ENCODE data around the gene PNO1.

The PNO1 gene

DNA sequence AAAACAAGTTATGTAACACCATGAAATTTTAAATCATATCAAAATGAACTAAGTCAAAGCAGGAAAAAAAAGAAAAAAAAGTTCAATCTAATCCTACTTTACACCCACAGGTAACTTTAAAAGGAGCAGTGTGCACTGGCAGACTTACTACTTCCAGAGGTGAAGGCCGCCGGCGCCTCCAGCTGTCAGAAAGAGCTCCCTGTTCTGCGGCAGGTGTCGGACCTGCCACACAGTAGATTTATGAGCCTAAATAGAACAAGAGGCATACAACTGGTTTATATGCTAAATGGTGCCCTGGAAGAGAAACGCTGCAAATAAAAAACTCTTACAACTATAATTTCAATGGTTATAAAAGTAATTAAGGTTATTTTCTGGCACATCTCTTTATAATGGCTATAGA, 23.1 kb upstream of the PNO1 start:
- H3K4me1 Mint-ChIP-seq: no peaks in the 10 kb centered on the region
- H3K36me3 Mint-ChIP-seq: peaks cover 18% of the 10 kb centered on the region
- no peak for ATAC-seq (ENCODE audit: low read depth)
- no peak overlapping the region for H3K4me3 Mint-ChIP-seq
- H3K9me3 Mint-ChIP-seq: no peaks in the 10 kb centered on the region
- no peak overlapping the region for H3K27ac Mint-ChIP-seq
- no peaks in the 10 kb centered on the region for H3K27me3 Mint-ChIP-seq
- no peak for DNase-seq (ENCODE audit: low spot score in 2 of 2)

DNA sequence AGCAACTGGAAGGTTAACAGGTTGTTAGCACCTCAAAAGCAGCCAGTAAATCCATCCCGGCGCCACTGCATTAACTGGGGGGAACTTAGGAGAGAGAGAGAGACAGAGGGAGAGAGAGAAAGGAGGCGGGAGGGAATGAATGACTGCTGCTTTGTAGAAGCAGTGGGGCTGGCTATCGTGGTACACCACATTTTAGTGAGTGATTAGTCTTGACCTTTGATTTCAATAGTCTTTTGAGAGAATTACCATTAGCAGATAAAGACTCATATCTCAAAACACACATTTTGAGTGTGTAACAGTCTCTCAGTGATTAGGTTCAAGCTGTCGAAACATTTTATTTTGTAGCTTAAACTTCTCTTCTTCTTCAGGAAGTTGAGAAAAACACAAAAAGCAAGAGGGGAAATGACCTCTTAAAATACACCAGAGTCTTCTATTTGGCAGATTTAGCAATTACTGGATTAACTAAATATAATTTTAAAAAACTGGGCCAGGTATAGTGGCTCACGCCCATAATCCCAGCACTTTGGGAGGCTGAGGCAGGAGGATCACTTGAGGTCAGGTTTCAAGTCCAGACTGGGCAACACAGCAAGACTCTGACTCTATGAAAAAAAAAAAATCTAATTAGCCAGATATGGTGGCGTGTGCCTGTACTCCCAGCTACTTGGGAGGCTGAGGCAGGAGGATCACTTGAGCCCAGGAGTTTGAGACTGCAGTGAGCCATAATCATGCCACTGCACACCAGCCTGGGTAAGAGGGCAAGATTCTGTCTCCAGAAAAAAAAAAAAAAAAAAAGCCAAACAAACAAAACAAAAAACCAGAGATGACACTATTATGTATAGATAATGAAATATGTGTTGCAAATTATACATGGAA, 22.0 kb upstream of the PNO1 start:
- no peak overlapping the region for H3K4me3 Mint-ChIP-seq
- no peak for ATAC-seq (ENCODE audit: low read depth)
- H3K27me3 Mint-ChIP-seq: no peaks in the 10 kb centered on the region
- peaks cover 3% of the 10 kb centered on the region for H3K4me1 Mint-ChIP-seq
- H3K27ac Mint-ChIP-seq: peak overlapping the region; percentile 83
- peaks cover 21% of the 10 kb centered on the region for H3K36me3 Mint-ChIP-seq
- no peak for DNase-seq (ENCODE audit: low spot score in 2 of 2)
- H3K9me3 Mint-ChIP-seq: no peaks in the 10 kb centered on the region

DNA sequence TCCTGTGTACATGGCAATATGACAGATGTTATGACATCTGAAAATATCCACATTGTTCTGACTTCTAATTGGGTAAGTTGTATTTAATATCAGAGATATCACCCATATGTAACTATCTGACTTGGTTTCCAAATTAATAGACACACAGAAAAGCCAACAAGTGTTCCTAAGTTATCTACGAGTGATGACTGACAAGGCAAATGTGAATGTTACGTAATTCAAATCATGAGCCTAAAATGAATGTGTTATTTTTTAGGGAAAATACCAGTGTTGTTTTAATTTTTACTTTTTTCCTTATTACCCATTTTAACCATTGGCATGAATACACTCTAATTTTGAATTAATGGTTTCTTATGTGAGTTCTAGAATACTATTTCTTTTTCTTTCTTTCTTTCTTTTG, 15.8 kb upstream of the PNO1 start:
- no peak overlapping the region for H3K4me3 Mint-ChIP-seq
- H3K27me3 Mint-ChIP-seq: no peaks in the 10 kb centered on the region
- no peaks in the 10 kb centered on the region for H3K9me3 Mint-ChIP-seq
- no peak overlapping the region for H3K27ac Mint-ChIP-seq
- H3K36me3 Mint-ChIP-seq: peaks cover 20% of the 10 kb centered on the region
- no peak for ATAC-seq (ENCODE audit: low read depth)
- peaks cover 3% of the 10 kb centered on the region for H3K4me1 Mint-ChIP-seq
- no peak for DNase-seq (ENCODE audit: low spot score in 2 of 2)

DNA sequence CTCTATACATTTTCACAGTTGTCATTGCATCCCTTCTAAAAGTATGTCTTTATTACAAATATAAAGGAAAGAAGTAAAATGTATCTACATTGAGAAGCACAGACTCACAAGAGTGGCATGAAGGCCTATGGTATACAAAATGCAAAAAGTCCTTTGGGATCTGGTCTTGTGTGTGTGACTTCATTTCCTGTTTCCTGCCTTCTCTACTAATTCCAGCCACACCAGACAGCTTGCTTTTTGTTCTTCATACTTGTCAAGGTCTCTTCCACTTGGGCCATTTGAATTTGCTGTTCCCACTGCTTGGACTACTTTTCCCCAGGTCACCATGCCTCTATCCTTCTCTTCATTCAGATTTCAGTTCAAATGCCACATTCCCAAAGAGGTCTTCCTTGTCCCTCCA, 6.7 kb upstream of the PNO1 start:
- ATAC-seq (ENCODE audit: low read depth) (no peak), DNase-seq (ENCODE audit: low spot score in 2 of 2) (no peak)
- Mint-ChIP-seq H3K27ac (no peak overlapping the region), H3K36me3 (peaks cover 7% of the 10 kb centered on the region), H3K27me3 (no peaks in the 10 kb centered on the region), H3K4me3 (no peak overlapping the region), H3K4me1 (peaks cover 13% of the 10 kb centered on the region), H3K9me3 (no peaks in the 10 kb centered on the region)

DNA sequence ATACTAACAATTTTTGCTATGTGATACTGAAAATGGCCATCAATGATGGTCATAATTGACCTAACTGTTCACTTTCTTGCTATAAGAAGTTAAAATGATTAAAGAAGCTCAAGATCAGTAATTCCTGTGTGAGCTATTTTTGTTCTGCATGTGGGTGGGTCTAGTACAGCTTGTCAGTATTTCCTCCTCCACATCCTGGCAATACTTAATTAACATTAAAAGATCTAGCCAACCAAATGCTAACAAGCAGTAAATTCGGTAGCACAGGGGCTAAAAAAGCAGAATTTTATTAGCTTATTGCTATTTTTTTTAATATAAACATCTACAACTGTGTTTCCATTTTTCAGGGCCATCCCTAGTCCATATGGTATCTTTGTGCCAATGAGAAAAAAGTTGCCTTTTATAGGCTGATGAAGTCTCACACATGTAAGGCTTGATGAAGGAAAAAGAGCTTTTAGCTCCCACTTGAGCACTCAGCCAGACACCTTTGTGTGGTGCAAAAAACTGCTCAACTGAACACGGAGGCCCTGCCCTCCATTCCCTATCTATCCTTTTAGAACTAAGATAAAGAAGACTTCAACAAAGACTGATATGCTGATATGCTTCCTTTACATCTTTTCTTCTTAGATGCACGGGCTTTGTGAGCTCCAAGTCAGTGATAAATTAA, 4.9 kb upstream of the PNO1 start:
- ATAC-seq (ENCODE audit: low read depth) (no peak), DNase-seq (ENCODE audit: low spot score in 2 of 2) (no peak)
- peaks cover 5% of the 10 kb centered on the region for H3K36me3 Mint-ChIP-seq
- H3K27ac Mint-ChIP-seq: no peak overlapping the region
- H3K4me1 Mint-ChIP-seq: peaks cover 22% of the 10 kb centered on the region
- no peaks in the 10 kb centered on the region for H3K27me3 Mint-ChIP-seq
- H3K9me3 Mint-ChIP-seq: no peaks in the 10 kb centered on the region
- H3K4me3 Mint-ChIP-seq: no peak overlapping the region

DNA sequence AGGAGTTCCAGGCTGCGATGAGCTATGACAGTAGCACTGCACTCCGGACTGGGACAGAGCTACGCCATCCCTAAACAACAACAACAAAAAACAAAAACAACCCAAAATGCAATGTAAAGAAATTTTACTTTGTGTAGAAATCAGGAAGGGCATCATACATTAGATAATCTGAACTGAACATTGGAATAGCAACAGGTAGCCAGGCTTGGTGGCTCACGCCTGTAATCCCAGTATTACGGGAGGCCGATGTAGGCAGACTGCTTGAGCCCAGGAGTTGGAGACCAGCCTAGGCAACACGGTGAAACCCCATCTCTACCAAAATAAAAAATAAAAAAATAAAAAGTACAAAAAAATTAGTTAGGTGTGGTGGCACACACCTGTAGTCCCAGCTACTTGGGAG, 2.1 kb upstream of the PNO1 start:
- Mint-ChIP-seq H3K9me3 (no peaks in the 10 kb centered on the region), H3K4me1 (peaks cover 24% of the 10 kb centered on the region), H3K27ac (no peak overlapping the region), H3K27me3 (no peaks in the 10 kb centered on the region), H3K4me3 (peak overlapping the region; percentile 27), H3K36me3 (peaks cover 8% of the 10 kb centered on the region)
- ATAC-seq (ENCODE audit: low read depth) (no peak), DNase-seq (ENCODE audit: low spot score in 2 of 2) (no peak)

DNA sequence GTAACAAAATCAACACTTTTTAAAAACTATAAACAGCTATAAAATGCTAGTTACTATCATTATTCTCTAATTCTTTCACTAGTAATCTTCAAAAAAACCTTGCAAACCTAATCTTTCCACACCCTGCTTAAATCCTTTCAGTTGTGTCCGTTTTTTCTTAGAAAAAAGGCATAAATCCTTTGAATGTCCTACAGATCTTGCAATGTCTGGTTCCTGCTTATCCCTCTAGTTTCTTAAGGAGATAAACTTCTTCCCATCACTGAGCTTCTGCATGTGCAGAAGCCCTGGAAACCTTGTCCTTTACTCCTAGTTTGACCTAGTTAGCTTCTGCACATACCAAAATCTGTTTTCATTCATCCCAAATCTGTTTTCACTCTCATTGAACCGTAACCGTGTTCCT, 1.3 kb upstream of the PNO1 start:
- Mint-ChIP-seq H3K4me1 (peaks cover 24% of the 10 kb centered on the region), H3K27me3 (no peaks in the 10 kb centered on the region), H3K9me3 (no peaks in the 10 kb centered on the region), H3K27ac (peak overlapping the region; percentile 100), H3K36me3 (peaks cover 11% of the 10 kb centered on the region), H3K4me3 (peak overlapping the region; percentile 99)
- ATAC-seq (ENCODE audit: low read depth) (no peak), DNase-seq (ENCODE audit: low spot score in 2 of 2) (no peak)

DNA sequence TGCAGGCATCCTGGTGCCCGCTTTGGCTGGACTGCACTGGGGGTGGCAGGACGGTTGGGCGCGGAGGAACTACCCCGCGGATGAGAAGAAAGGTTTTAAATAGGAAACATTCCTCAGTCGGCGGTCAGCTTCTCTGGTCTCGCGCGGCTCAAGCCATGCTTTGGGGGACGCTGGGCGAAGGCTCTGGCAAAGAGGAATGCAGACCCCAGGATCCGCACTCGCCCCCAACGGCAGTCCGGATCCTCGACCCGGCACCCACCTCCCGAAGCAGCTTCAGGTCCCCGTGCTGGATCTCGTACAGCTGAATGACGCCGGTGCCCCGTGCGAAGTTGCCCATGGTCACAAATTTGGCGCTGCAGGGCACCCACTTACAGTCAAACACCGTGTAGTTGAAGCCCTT, 686 bp upstream of the PNO1 start:
- Mint-ChIP-seq H3K27ac (peak overlapping the region; percentile 100), H3K9me3 (no peaks in the 10 kb centered on the region), H3K27me3 (no peaks in the 10 kb centered on the region), H3K4me1 (peaks cover 20% of the 10 kb centered on the region), H3K4me3 (peak overlapping the region; percentile 99), H3K36me3 (peaks cover 11% of the 10 kb centered on the region)
- ATAC-seq (ENCODE audit: low read depth): peak; percentile 41
- no peak for DNase-seq (ENCODE audit: low spot score in 2 of 2)

DNA sequence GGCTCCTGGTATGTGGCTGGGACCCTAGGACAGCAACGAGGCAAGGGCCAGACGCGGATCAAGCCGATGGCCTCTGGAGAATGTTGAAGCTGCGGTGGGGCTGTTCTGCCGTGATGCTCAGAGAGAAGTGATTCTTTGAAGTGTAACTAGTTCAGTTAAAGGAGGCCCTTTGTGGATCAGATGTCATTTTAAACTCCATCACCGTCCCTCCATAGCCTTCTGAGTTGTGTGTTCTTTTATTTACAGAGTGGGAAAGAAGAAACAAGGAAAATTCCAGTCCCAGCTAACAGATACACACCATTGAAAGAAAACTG, 403 bp downstream of the PNO1 start:
- Mint-ChIP-seq H3K4me3 (peak overlapping the region; percentile 99), H3K27ac (peak overlapping the region; percentile 100), H3K4me1 (peaks cover 21% of the 10 kb centered on the region), H3K9me3 (no peaks in the 10 kb centered on the region), H3K27me3 (no peaks in the 10 kb centered on the region), H3K36me3 (peaks cover 15% of the 10 kb centered on the region)
- ATAC-seq (ENCODE audit: low read depth) (peak; percentile 28), DNase-seq (ENCODE audit: low spot score in 2 of 2) (no peak)

DNA sequence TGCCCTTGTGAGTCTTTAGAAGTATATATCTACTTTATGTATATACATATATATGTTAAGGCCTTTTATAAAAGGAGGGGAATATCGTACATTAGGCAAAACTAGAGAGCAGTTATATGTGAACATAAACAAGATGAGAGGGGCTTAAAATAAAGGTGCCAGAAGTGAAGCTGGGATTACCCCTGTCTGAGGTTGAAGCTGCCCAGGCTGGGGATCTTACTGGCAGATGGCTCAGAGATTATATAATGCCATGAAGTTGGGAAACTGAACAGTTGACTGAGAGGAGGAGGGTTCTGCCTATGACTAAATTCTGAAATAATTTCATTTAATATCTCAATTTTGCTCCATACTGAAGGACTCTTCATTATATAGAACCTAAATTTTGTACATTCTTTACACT, 6.0 kb downstream of the PNO1 start:
- DNase-seq (ENCODE audit: low spot score in 2 of 2) (no peak), ATAC-seq (ENCODE audit: low read depth) (no peak)
- H3K4me1 Mint-ChIP-seq: peaks cover 18% of the 10 kb centered on the region
- no peaks in the 10 kb centered on the region for H3K9me3 Mint-ChIP-seq
- no peaks in the 10 kb centered on the region for H3K27me3 Mint-ChIP-seq
- H3K27ac Mint-ChIP-seq: no peak overlapping the region
- H3K36me3 Mint-ChIP-seq: peaks cover 36% of the 10 kb centered on the region
- no peak overlapping the region for H3K4me3 Mint-ChIP-seq

DNA sequence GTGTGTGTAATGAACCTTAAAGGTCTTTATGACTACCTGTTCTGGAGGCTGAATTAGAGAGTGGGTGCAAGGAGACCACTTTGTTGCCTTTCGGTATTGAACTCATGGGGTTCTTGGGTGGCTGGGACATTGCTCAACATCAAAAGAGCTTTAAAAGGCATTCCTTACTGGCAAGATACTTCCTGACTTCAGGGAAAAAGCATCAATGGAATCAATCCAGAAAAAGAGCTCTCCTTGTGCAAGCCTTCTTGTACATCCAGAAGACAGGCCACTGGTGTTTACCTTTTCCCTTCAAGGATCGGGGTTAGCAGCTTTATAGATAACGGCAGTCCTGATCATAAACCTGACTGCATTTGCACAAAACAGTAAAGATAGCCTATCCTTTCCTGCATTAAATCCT, 9.5 kb downstream of the PNO1 start:
- ATAC-seq (ENCODE audit: low read depth): no peak
- no peaks in the 10 kb centered on the region for H3K27me3 Mint-ChIP-seq
- H3K4me3 Mint-ChIP-seq: no peak overlapping the region
- peaks cover 22% of the 10 kb centered on the region for H3K36me3 Mint-ChIP-seq
- peaks cover 9% of the 10 kb centered on the region for H3K4me1 Mint-ChIP-seq
- H3K27ac Mint-ChIP-seq: no peak overlapping the region
- DNase-seq (ENCODE audit: low spot score in 2 of 2): no peak
- H3K9me3 Mint-ChIP-seq: no peaks in the 10 kb centered on the region

DNA sequence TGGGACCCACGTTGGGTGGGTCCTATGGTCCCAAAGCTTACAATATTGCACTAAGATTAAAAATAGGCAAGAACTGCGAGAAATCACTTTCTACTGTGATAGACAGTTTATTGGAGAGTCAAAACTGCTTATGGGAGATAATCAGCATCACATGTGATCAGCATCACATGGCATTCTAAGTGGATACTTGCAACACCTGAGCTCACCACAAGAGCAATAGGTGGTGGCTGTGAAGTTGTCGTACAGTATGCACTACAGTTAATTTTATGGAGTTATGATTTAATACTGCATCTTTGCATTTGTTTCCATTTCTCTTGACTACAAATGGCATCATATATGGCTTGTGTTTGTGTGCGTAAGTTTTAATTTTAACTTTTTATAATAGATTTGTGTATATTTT, 11.6 kb downstream of the PNO1 start:
- DNase-seq (ENCODE audit: low spot score in 2 of 2) (no peak), ATAC-seq (ENCODE audit: low read depth) (peak; percentile 40)
- no peak overlapping the region for H3K27ac Mint-ChIP-seq
- no peaks in the 10 kb centered on the region for H3K27me3 Mint-ChIP-seq
- no peaks in the 10 kb centered on the region for H3K9me3 Mint-ChIP-seq
- H3K36me3 Mint-ChIP-seq: peaks cover 16% of the 10 kb centered on the region
- H3K4me1 Mint-ChIP-seq: peaks cover 16% of the 10 kb centered on the region
- H3K4me3 Mint-ChIP-seq: no peak overlapping the region

DNA sequence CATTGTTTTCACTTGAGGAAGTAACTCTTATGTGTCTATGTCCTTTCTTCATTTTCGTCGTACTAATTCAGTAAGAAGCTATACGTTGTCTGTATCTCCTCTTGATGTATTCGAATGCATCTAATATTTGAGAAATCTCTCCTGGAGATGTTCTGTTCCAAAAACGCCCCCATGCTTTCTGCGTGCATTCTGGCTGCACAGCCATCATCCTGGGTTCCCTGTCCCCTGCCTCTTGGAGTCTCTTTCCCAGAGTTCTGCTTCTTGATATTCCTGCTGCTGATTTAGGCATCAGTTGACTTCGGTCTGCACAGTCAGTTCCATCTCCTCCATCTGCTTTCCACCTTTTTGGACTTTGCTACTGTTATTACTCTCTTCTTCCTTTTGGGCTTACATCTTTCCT, 13.5 kb downstream of the PNO1 start:
- peaks cover 16% of the 10 kb centered on the region for H3K4me1 Mint-ChIP-seq
- H3K36me3 Mint-ChIP-seq: peaks cover 12% of the 10 kb centered on the region
- no peaks in the 10 kb centered on the region for H3K9me3 Mint-ChIP-seq
- H3K27ac Mint-ChIP-seq: no peak overlapping the region
- no peak for DNase-seq (ENCODE audit: low spot score in 2 of 2)
- H3K4me3 Mint-ChIP-seq: no peak overlapping the region
- no peak for ATAC-seq (ENCODE audit: low read depth)
- no peaks in the 10 kb centered on the region for H3K27me3 Mint-ChIP-seq

DNA sequence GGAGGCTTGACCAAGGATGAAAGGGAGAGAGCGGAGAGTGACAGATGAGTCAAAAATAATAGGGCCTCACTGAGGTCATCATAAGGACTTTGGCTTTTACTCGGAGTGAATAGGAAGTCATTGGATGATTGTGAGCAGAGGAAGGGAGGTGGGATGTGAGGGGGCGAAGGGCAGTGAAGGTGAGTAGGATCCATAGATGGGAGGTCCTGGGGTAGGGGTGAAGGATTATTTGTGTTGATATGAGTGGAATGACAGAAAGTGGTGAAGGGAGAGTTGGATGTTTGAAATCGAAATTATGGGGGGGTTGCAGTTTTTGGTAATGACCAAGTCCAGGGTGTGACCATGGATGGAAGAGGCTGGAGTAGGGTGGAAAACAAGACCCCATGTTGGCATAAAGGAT, 14.0 kb downstream of the PNO1 start:
- peaks cover 16% of the 10 kb centered on the region for H3K4me1 Mint-ChIP-seq

DNA sequence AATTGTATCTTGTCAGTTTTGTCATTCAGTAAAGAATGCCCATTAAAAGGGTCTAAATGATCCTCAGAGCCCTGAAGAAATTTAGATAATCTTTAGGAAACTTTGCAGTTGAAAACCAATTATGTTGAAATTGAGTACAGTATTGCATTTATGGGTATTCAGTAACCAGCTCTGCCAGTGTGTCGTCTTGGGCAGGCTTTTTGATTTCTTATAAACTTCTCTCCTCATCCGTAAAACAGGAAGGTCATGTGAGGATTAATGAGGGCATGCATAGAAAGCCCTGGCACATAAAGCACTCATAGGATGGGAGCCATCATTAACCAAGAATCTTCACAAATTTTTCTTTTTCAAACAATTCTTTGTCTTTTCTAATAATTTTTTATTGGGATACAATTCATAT, 14.8 kb downstream of the PNO1 start:
- Mint-ChIP-seq H3K27ac (no peak overlapping the region), H3K36me3 (peaks cover 6% of the 10 kb centered on the region), H3K4me1 (peaks cover 18% of the 10 kb centered on the region), H3K9me3 (no peaks in the 10 kb centered on the region), H3K4me3 (no peak overlapping the region), H3K27me3 (no peaks in the 10 kb centered on the region)
- no peak for ATAC-seq (ENCODE audit: low read depth)
- DNase-seq (ENCODE audit: low spot score in 2 of 2): no peak

More for the DNA sequence above, 14.0 kb downstream of the PNO1 start:
- no peak for ATAC-seq (ENCODE audit: low read depth)
- H3K27me3 Mint-ChIP-seq: no peaks in the 10 kb centered on the region
- H3K36me3 Mint-ChIP-seq: peaks cover 12% of the 10 kb centered on the region
- no peak for DNase-seq (ENCODE audit: low spot score in 2 of 2)
- no peaks in the 10 kb centered on the region for H3K9me3 Mint-ChIP-seq
- no peak overlapping the region for H3K27ac Mint-ChIP-seq
- no peak overlapping the region for H3K4me3 Mint-ChIP-seq

Data from memory B cell (primary cell).